Choroid plexus epithelial cell (primary cell): Measurements from ENCODE around the gene ALKBH4.

Source experiments
- DNase-seq: peaks from one replicate; pipeline ENCODE4 v3.0.0-alpha.2; 2010; ENCODE audit warnings: low read depth
- H3K4me3 ChIP-seq: 2 replicates; pipeline ENCODE4 v1.5.1; 2011; ENCODE audit warnings: low read depth, mild to moderate bottlenecking, control low read depth, low read length, moderate library complexity
- CTCF ChIP-seq: conservative IDR thresholded peaks from 2 replicates; pipeline ENCODE4 v1.5.1; 2011; ENCODE audit warnings: low read depth, mild to moderate bottlenecking, control low read depth, inconsistent platforms, low read length, moderate library complexity

ALKBH4 gene

GRCh38 chr7:102407910-102408309 is 56.8 kb downstream of the ALKBH4 start:
- no peak for TF ChIP-seq CTCF
- DNase-seq: no peak
- H3K4me3 ChIP-seq: no peak overlapping the region
